NCI-H1092 treated with DMSO at 0.1 percent for 48 hours (cell line): ENCODE results near the gene ZDHHC1.

ENCODE experiments used
- DNase-seq: peaks from one replicate; lab custom pipeline; 2025; lab: John Stamatoyannopoulos, UW

Gene ZDHHC1

DNA sequence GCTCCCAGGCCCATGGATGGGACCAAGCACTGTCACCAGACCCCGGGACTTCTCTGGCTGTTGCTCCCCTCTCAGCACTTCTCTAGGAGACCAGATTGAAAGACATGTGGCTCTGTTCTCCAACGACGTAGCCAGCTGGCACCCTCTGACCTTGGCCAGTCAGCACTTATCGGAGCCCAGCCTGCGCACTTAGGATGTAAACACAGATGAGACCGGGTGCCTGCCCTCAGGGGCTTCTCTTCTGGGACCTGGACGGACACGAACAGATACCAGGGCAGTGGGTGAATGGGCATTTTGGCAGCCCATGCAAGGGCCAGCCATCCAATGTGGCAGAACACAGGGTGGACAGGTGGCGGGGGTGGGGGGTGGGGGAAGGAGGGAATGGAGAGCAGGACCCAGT lies 6.6 kb downstream of the ZDHHC1 start:
- no peak for DNase-seq

DNA sequence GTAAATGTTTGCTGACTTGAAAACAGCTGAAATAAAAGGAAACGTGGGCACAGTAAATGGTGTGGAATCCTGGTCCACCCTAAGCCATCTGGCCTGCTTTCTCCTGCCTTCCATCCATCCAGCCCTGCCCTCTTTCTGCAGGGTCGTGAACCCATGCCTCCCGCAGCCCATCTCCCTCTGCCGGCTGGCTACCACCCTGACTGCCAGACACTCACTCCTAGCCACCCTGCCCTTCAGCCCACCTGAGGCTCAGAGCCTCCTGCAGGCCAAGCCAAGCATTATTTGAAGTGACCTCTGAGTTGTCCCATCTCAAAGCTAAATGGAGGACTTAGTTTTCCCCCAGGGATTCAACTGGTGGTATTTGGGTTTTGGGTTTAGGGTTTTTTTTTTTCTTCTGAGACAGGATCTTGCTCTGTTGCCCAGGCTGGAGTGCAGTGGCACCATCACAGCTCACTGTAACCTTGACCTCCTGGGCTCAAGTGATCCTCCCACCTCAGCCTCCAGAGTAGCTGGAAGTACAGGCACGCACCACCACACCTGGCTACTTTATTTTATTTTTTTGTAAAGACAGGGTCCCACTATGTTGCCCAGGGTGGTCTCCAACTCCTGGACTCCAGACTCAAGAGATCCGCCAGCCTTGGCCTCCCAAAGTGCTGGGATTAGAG lies 8.4 kb downstream of the ZDHHC1 start:
- DNase-seq: no peak

DNA sequence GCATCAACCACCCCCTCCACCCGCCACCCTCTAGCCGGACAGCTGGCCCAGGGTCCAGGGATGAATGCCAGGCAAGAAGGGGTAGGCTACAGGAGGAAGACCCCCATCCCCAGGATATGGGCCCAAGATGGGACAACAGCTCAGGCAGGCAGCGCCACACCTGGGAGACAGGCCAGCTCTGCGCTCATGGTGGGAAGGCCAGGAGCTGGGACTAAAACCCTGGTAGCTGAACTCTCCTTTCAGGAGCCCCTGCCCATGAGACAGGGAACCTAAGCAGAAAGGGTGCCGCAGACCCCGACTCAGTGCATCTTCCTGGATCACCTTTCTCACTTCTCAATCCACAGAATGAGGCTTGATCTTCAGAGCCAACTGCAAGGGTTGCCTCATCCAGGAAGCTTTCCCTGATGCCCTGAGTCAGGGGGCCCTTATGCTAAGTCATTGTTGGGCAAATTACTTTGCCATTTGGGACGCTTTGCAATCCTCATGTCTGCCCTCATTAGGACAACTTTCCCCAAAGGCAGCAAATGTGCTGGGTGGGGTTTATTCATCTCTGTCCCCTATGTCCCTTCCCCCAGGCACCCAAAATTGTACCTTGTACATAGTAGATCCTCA lies 9.0 kb downstream of the ZDHHC1 start:
- no peak for DNase-seq

DNA sequence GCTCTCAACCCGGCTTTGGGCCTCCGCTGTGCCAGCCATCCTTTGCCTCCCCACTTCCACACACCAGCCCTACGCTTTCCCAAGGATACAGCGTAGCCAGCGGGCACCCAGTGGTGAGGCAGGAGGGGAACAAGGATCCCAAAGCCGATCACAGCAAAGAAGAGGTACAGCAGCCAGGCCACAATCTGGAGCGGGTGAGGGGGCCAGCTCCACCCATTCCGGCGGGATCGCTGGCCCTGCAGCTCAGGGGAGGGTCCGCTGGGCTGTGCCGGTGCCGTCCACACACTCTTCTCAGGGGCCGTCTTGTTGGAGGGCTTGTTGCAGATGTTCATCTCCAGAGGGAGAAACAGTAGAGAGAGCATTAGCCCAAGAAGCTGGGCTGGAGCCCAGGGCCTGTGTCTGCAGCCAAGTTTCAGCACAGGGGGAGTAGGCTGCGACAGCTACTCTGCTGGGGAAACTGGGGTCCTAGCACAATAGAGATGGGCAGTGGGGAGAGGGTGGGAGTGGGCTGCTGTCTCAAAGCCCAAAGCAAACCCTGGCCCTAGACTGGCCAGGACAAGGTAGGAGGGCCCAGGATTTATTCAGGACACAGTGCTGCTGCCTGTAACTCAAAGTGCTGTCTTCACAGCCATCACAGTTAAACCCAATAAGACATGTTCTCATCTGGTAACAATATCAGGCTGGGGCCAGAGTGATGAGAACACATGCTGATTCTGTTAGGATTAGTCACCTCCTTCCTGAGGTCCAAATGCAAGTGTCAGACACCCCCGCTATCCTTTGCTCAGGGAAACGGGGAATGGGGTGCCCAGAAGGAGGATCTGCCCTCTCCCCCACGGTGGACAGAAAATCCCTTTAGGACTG lies 9.9 kb downstream of the ZDHHC1 start:
- peak; percentile 47 for DNase-seq

DNA sequence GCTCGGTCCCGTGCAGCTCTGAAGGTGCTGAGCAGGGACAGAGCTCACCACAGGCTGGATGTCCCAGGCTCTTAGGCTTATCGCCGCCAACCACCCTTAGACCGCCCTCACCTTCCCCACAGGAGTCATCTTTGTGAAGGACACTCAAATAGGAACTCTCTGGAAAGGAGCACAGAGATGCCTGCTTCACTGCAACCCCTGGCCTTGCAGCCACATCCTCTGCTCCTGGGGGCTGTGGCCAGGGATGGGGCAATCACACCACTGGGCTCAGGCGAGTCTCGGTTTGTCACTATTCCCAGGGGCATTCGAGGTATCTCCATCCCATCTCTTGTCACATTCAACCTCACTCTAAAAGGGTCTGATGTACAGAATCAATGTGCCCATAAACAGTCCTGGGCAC lies 10.9 kb downstream of the ZDHHC1 start:
- no peak for DNase-seq

DNA sequence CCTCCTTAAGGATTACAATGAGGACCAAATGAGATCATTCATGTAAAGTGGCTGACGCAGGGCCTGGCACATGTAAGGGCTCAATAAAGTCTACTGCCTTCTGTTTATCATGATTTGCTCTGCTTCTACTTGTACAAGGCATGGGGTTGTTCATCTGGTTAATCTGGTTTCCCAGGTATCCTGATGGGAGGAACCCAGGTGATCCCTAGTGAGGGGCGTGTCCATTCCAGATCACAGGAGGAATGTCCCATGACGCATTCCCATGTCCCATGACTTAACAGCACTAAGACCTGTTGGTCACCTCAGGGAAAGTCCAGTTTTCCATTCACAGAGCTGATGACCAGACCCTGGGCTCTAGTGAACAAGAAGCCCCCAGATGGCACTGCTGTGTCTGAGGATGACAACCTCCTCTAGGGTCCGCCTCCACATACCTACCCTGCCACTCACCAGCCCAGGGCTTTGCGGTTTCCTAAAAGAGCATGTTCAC lies 11.5 kb downstream of the ZDHHC1 start:
- no peak for DNase-seq

DNA sequence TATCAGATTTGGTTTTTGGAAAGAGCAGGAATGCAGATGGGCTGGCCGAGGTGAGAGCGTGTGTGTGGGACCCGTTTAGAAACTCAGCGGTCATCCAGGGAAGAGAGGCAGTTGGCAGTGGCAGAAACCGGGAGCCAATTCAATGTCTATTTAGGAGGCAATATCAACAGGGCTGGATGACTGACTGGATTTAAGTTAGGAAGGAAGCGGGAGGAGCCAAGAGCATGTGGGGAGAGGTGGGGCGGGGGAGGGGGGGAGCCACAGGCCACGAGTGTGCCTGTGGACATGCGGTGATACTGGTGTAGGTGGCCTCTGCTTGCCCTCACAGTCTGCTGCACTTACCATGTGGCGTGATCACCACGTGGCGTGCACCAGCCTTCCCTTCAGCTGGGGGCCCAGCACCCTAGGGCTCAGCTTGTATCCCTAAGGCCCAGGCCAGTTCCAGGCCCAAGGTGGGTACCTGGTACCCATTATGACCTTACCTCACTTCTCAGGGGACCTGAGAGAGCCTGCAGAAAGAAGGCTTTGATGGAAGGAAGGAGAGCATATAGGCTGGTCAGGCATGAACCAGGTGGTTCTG lies 12.2 kb downstream of the ZDHHC1 start:
- no peak for DNase-seq

DNA sequence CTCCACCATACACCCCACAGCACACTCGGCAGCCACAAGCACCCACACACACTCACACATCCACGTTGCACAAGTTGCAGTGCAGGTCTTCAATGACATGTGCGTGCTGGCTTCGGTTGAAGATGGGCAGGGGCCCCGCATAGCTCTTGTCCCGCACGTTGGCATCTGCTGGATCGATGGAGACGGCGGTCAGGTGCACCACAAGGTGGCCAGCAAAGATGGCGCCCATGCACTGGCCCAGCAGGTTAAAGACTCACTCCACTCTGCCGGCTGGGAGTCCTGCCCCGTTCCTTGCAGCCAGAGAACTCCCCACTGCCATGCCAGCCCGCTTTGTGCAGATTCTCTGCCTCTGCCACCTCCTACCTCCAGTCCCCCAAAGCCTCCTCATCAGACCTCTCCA lies 15.4 kb downstream of the ZDHHC1 start:
- no peak for DNase-seq

DNA sequence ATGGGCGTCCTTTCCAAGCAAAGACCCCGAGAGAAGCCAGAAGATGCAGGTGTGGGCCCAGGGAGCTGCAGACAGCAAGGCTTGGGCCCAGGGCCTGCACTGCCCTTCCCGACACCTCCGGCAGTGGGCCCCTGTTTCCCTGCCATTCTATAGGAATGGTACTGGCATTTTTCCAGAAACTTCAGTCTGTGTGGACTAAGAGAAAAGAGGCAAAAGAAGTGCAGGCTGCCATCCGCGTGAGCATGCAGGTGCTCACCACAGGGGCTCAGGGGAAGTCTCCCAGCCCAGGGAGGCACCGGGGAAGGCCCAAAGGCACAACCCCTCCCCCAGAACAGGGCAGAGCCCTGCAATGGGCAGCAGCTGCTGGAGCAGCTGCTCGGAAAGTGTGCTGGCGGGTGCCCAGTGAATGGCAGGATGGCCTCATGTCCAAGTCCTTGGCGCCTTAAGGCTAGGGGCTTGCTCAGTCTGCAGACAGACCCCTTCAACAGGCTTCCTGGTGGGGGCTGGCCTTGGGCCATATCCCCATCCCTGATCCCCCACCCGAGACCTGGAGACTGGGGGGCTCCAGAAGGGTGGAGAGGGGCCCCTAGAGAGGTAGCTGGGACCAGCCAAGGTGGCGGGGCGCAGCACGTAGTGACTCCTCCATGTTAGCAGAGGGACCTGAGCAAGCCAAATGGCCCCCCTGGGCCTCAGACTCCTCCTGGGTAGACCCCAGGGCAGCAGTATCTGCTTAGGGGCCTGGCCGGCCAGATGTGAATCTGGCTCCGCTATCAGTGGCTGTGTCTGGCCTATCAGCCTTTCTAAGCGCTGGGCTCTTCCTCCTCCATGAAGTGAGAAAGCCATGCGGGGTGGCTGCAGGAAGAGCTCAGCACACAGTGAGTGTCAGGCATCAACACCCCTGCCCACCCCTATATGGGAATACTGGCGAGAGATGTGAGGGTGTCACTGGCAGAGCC lies 16.2 kb downstream of the ZDHHC1 start:
- peak; percentile 80 for DNase-seq

DNA sequence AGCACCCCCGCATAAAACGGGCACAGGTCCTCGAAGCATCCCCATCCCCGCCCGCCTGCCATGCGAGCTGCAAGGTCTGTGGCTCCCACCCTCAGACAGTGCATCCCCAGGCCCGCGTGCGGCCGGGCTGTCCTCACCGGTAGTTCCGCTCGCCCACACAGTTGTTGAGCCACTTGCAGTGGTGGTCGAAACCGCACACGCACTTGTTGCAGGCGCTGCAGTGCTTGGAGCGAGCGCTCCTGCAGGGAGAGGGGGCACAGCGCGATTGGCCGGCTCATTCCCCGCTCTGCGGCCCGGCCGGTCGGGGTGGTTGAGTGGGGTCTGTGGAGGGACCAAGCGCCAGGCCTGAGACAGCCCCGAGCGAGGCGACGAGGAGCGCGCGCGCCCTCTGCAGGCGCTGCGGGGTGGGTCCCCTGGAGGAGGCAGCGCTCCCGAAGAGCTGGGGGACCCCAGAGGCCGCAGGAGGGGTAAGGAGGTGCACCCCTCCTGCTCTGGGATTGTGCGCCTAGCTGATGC lies 17.0 kb downstream of the ZDHHC1 start:
- DNase-seq: no peak

DNA sequence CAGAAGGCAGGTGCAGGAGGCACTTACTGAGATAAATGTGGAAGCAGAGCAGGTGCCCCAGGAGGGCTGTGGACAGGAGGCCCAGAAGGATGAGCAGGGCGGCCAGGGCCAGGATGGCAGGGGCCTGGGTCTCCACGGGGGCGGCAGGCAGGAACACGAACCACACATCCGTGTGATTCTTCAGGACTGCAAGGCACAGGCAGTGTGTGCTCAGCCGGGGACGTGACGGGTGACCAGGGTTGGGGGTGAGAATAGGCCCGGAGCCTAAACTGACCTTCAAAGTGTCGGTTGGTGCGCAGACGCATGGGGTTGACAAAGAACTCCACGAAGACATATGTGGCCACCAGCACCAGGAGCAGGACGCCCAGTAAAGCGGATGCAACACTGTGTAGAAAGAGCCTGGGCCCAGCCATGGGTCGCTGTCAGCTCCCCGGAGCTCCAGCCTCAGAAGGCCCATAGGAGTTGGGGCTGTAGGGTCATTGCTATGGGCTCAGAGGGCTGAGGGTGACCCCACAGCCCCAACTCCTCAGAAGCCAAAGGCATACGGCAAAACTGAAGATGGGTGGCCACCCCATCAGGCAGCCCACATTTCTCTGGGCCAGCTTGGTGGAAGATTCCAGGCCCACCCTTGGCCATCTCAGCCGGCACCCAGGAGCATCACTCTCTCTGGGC lies 17.6 kb downstream of the ZDHHC1 start:
- DNase-seq: no peak

DNA sequence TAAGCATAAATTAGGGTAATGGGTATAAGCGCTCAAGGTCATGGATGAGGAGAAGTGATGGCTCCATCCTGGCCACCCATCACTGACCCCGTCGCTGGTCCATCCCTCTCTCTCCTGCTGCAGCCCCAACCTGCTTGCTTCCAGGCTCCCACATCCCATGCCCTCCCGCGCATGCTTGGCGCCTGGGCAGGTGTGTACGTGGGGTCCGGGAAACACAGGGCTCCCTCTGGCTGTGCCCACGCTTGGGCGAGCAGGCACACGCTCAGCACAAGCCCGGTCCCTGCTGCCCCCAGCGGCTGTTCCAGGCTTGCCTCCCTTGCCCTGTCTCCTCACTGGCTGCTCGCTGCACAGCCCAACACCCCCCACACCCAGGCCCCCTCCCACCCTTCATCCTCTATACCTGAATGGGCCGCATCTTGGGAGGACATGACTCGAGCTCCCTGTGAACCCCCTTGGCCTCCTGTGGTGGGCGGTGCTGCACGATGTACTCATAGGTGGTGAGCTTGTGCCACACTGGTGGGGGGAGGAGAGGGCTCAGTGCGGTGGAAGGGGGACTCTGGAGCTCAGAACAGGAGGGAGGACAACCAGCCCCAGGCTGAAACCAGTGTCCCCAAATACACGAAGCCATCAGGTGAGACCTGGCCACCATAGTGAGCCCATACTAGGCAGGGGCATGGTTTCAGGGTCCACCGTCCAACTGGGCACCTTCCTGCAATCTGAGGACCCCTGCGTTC lies 18.3 kb downstream of the ZDHHC1 start:
- no peak for DNase-seq

DNA sequence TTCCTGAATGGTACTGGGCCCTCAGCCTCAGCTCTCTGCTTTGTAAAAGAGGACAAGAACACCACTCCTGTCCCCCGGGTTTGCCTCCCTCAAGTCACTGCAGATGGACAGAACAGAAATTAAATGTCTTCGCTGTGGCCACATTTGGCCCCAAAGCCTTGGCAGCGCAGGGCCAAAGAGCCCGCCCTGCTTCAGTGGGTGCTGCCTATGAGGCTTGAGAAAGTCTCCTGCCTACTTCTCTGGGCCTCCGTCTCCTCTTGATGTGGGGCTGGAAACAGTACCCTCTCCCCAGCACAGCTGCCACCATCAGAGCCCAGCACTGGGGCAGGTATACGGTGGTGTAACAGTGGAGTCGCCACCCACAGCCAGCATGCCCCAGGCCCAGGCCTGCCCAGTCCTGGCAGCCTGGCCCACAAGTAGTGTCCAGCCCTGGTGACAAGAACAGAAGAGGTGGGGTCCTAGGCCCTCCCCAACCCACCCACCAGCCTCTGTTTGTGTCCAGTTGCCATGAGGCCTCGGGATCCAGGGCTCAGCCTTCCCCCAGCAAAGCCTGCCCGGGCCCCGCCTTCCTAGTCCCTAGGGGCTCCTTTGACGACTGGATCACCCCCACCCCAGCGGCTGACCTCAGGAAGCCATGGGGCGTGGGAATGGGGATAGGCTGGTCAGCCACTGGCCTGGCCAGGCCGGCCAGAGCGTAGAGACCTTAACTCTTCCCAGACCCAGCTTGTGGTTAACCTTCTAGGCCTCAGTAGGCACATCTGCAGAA lies 19.1 kb downstream of the ZDHHC1 start:
- no peak for DNase-seq

DNA sequence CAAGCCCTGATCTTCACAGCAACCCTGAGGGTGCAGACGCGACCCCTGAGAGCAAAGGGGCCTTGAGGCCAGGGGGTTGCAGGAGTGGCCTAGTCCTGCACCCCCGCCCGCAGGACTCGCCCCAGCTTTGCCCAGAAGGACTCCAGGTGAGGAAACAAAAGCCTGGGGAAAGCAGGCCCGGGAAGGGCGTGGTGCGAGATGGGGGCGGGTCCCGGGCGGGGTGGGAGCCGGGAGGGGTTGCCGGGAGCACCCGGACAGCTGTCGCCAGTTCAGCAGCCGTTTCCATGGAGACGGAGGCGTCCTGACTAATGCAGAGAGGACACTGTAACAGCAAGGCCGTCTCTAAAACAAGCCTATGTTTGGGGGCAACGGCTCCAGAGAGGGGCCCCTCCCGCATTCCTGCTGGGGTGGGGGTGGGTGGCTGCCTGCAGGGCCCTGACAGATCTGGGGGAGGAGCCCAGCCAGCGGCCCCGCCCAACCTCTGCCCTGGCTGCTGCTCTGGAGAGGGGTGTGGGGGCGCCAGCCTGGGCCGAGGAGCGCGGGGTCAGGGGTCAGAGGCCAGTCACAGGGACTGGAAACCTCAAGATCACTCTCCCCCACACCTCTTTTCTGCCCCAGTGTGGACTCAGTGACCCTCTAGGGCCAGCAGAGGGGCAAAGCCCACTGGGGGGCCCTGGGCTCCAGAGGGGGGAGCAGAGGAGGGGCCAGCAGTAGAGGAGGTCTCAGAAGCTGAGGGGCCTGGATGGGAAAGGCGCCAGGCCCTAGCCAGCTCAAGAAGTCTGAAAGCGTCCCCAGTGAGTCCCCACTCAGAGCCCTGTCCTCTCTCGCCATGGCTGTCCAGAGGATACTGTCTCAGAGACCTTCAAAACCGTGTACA lies 19.9 kb downstream of the ZDHHC1 start:
- peak; percentile 91 for DNase-seq

DNA sequence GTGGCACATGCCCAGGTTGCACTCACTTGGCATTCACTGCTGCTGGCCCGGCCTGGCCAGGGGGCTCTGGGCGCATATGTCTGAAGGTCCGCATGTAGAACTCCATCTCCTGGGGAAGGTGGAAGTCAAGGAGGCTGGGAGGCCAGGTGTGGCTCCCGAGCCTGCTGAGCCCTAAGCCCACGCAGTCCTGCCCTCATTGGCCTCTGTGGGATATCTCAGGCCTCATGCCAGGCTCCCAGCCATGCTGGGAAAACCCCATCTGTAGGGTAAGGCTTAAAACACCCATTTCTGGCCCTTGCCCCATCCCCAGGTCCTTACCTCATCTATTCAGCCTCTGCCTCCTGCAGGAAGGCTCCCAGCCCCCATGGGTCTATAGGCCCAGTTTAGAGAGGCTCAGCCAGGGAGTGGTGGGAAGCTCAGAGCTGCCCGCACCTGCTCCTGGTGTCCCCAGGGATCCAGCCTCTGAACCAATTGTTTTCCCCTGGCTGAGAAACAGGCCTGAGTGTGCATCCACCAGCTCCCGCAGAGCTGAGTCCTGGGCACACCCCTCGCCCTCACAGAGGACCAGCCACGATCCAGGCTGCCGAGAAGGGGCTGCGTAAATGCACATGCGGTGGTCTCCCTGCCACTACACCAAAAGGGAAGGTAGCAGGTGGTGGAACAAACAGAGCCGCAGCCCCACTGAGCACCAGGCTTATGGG lies 20.7 kb downstream of the ZDHHC1 start:
- DNase-seq: peak; percentile 94

DNA sequence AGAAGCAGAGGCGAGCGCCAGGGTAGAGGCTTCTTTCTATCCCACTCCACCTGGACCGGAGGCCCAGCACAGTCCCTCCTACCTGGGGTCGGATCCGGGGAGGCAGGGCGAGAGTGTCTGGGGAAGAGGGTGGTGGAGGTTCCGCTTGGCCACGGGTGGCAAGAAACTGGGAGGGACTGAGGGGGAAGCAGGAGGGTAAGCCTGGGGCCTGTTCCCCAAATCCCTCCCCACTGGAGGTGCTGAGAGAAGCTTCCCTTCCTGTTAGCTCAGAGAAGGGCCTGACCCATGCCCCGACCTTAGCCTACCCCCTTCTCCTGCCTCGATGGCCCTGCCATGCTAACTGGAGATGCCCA lies 21.2 kb downstream of the ZDHHC1 start:
- no peak for DNase-seq
